ENCODE data around the gene CPLANE2.
"Not testable (repeated sequence)": the region's sequence is repeated elsewhere in the genome, so short reads cannot be mapped to it uniquely, and the experiment has no call there.

Gene CPLANE2

DNA sequence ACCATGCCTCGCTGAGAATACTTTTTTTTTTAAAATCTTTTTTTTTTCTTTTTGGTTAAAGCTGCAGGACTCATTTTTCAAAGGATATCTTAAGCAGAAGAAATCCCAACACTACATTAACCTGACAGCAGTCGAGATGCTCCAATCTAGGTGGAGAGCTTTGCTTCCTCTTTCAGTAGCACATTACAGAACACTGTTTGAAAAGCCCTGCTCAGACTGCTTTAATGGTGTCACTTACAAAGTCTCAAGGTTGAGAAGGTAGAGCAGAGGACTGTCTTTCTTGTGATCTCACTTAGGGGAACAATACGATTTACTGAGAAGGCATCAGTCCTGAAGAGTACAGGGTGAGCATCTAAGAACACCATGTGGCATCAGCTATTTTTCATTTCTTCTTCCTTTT is 21.0 kb upstream of the CPLANE2 start:
- H3K4me3 ChIP-seq (ENCODE audit: low read depth, low read length): no peak overlapping the region
- DNase-seq (ENCODE audit: low read depth): no peak

DNA sequence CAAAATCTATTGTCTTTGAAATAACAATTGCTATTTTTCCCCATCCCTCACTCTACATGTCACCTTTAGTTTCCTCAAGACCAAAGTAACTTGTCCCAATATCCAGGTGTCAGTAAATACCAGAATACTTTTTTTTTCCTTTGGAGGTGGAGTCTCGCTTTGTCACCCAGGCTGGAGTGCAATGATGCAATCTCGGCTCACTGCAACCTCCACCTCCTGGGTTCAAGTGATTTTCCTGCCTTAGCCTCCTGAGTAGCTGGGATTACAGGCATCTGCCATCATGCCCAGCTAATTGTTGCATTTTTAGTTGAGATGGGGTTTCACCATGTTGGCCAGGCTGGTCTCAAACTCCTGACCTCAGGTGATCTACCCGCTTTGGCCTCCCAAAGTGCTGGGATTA is 20.6 kb upstream of the CPLANE2 start:
- not testable (repeated sequence) for H3K4me3 ChIP-seq (ENCODE audit: low read depth, low read length); DNase-seq (ENCODE audit: low read depth)

More for the DNA sequence above, 21.0 kb upstream of the CPLANE2 start:
- TF ChIP-seq MYC (IDR thresholded peaks at IDR 0.05; ENCODE audit: low read depth, low read length) (no peak), POLR2A (IDR thresholded peaks at IDR 0.05; ENCODE audit: extremely low read depth, insufficient read length) (no peak)
- TF ChIP-seq, protein P1, sequence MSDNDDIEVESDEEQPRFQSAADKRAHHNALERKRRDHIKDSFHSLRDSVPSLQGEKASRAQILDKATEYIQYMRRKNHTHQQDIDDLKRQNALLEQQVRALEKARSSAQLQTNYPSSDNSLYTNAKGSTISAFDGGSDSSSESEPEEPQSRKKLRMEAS (IDR thresholded peaks at IDR 0.05; ENCODE audit: low read depth, low read length): no peak
- TF ChIP-seq, protein P2, sequence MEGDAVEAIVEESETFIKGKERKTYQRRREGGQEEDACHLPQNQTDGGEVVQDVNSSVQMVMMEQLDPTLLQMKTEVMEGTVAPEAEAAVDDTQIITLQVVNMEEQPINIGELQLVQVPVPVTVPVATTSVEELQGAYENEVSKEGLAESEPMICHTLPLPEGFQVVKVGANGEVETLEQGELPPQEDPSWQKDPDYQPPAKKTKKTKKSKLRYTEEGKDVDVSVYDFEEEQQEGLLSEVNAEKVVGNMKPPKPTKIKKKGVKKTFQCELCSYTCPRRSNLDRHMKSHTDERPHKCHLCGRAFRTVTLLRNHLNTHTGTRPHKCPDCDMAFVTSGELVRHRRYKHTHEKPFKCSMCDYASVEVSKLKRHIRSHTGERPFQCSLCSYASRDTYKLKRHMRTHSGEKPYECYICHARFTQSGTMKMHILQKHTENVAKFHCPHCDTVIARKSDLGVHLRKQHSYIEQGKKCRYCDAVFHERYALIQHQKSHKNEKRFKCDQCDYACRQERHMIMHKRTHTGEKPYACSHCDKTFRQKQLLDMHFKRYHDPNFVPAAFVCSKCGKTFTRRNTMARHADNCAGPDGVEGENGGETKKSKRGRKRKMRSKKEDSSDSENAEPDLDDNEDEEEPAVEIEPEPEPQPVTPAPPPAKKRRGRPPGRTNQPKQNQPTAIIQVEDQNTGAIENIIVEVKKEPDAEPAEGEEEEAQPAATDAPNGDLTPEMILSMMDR (IDR thresholded peaks at IDR 0.05; ENCODE audit: low read depth, low read length): no peak

DNA sequence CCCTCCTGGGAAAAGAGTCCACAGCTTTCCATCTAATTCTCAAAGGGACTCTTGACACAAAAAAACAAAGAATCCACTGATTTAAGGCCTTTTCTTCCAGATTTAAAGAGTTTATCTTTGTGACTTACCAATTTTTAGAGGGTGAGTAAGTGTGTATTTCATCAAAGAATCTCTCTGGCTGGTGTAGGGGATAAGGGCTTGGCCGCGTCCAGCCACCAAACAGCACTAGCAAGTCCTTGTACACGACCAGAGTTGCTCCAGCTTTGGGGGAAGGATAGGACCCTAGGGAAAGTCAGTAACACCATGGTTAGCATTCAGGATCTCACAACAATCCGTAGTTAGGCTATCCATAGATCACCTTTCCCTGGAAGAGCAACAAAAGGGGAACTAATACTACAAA is 19.5 kb upstream of the CPLANE2 start:
- DNase-seq (ENCODE audit: low read depth): no peak
- H3K4me3 ChIP-seq (ENCODE audit: low read depth, low read length): no peak overlapping the region
- TF ChIP-seq POLR2A (IDR thresholded peaks at IDR 0.05; ENCODE audit: extremely low read depth, insufficient read length): no peak
- TF ChIP-seq MYC (IDR thresholded peaks at IDR 0.05; ENCODE audit: low read depth, low read length): no peak
- TF ChIP-seq, protein P2 (IDR thresholded peaks at IDR 0.05; ENCODE audit: low read depth, low read length): no peak
- TF ChIP-seq, protein P1 (IDR thresholded peaks at IDR 0.05; ENCODE audit: low read depth, low read length): no peak

DNA sequence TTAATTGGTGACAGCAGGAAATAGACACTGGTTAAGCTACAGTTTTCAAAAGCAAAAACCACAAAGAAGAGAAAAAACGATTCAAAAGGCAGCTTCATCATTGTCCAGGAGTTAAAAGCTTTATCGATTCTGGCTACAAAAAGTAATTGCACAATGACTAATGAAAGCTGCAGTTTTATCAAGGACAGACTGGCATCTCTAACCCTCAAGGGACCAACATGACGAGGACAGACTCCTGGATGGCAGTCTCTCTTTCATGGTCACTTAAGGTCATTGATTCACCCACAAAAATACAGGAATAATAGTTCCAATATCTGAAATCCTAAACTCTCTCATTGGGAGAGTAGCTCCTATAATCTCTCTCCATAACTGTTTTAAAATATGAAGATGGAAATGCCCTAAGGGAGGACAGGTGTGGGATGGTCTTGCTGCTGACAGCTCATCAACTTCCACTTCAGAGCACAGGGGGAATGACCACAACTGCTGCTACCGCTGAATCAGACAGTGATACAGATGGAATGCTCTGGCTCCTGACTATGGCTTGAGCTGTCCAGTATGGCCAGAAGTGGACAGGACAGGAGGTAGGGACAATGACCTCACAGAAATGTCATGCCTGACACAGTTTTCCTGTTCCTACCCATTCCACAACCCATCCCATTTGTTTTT is 17.4 kb upstream of the CPLANE2 start:
- no peak for DNase-seq (ENCODE audit: low read depth)
- TF ChIP-seq POLR2A (IDR thresholded peaks at IDR 0.05; ENCODE audit: extremely low read depth, insufficient read length): no peak
- TF ChIP-seq, protein P1 (IDR thresholded peaks at IDR 0.05; ENCODE audit: low read depth, low read length): no peak
- TF ChIP-seq MYC (IDR thresholded peaks at IDR 0.05; ENCODE audit: low read depth, low read length): no peak
- TF ChIP-seq, protein P2 (IDR thresholded peaks at IDR 0.05; ENCODE audit: low read depth, low read length): no peak
- H3K4me3 ChIP-seq (ENCODE audit: low read depth, low read length): no peak overlapping the region

DNA sequence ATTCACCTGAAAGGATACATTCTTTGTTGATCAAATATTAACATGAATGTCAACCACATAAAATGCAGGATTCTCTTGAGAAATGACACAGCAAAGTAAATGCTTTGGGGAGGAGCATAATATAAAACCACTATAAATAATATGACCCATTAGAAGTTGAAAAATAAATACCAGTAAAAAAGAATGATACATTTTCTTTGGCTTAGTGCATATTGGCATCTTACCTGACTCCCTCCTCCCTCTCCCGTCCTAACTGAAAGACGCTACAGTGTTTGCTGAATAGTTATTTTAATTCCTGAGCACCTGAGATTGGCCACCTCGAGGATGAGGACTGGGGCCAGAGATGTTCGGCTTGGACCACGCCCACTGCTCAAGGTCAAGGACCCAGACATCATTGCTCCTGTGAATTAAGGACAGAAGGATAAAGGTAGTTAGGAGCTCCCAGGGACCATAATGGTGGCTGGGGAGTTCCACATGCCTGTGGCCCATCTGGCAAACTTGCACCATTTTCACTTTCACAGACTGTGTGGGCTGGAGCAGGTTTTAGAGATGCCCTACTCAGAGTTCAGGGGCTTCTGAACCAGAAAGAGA is 16.4 kb upstream of the CPLANE2 start:
- no peak overlapping the region for H3K4me3 ChIP-seq (ENCODE audit: low read depth, low read length)
- TF ChIP-seq, protein P2 (IDR thresholded peaks at IDR 0.05; ENCODE audit: low read depth, low read length): no peak
- TF ChIP-seq POLR2A (IDR thresholded peaks at IDR 0.05; ENCODE audit: extremely low read depth, insufficient read length): no peak
- TF ChIP-seq, protein P1 (IDR thresholded peaks at IDR 0.05; ENCODE audit: low read depth, low read length): no peak
- no peak for TF ChIP-seq MYC (IDR thresholded peaks at IDR 0.05; ENCODE audit: low read depth, low read length)
- DNase-seq (ENCODE audit: low read depth): no peak

DNA sequence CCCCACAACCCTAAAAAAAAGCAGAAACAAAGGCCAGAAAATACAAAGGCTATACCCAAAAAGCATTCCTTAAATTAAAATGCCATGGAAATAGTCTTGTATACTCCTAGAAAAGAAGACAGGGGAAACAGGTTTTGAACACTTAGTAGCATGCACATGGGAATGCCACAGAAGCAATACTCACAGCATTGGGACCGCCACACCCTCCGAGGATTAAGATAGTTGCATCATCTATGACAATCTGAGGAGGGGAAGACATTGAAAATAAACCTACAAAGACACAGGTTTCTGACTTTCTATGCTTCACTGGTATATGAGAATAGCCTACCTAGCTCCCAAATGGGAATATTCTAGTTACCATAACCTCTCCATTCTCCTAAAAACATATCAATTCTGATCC is 15.9 kb upstream of the CPLANE2 start:
- H3K4me3 ChIP-seq (ENCODE audit: low read depth, low read length): no peak overlapping the region
- DNase-seq (ENCODE audit: low read depth): no peak
- TF ChIP-seq, protein P2 (IDR thresholded peaks at IDR 0.05; ENCODE audit: low read depth, low read length): no peak
- TF ChIP-seq, protein P1 (IDR thresholded peaks at IDR 0.05; ENCODE audit: low read depth, low read length): no peak
- TF ChIP-seq MYC (IDR thresholded peaks at IDR 0.05; ENCODE audit: low read depth, low read length) (no peak), POLR2A (IDR thresholded peaks at IDR 0.05; ENCODE audit: extremely low read depth, insufficient read length) (no peak)
